GM18907 (cell line): ENCODE data around the gene AXIN2.
"Not testable (repeated sequence)": the region's sequence is repeated elsewhere in the genome, so short reads cannot be mapped to it uniquely, and the experiment has no call there.

Experiments
- ATAC-seq: cut with Tn5 transposase; IDR thresholded peaks from one replicate; pipeline ENCODE4 v1.9.1; 2021; ENCODE audit warnings: mild to moderate bottlenecking, moderate library complexity; ENCODE audit not compliant: unreplicated experiment

Gene AXIN2

GRCh38 chr17:65487990-65488389 is 73.5 kb downstream of the AXIN2 start:
- no peak for ATAC-seq

GRCh38 chr17:65487161-65487560 is 74.3 kb downstream of the AXIN2 start:
- ATAC-seq = no peak

GRCh38 chr17:65485388-65486299 is 75.8 kb downstream of the AXIN2 start:
- no peak for ATAC-seq

GRCh38 chr17:65484405-65484804 is 77.0 kb downstream of the AXIN2 start:
- not testable (repeated sequence) for ATAC-seq

GRCh38 chr17:65483438-65483837 is 78.0 kb downstream of the AXIN2 start:
- no peak for ATAC-seq

GRCh38 chr17:65482201-65482600 is 79.2 kb downstream of the AXIN2 start:
- ATAC-seq = no peak

- no peak for ATAC-seq
Measured at GRCh38 chr17:65479282-65479681, 82.2 kb downstream of the AXIN2 start.
